GM12878 (cell line): ENCODE data around the gene NELFE. TPM values are rescaled to one million over a fixed set of nuclear protein-coding genes. Genes with fewer than 3 reads are reported as not detected.

Source experiments
- ATAC-seq: fragments of 200-7000 bp; cut with Tn5 transposase; 3 replicates; pipeline ENCODE4 v1.9.1; 2020; ENCODE audit warnings: mild to moderate bottlenecking, moderate library complexity
- BruUV-seq: library from RNA; stranded (reverse); fragments of 400-500 nt; replicated peaks from 2 replicates; lab custom pipeline; 2021; lab: Mats Ljungman, UMichigan
- CTCF ChIA-PET: fragments of 300-600 bp; sonication (Branson Sonifier 250); formaldehyde crosslinking; extraction: SDS; loops from one replicate; lab custom pipeline; 2021; ENCODE audit warnings: inconsistent platforms; lab: Yijun Ruan, JAX
- POLR2A ChIA-PET: fragments of 350-600 bp; formaldehyde crosslinking; extraction: SDS; loops from one replicate; lab custom pipeline; 2021; ENCODE audit warnings: inconsistent platforms; lab: Charles Lee
- RAD21 ChIA-PET: fragments of 300-600 bp; sonication (Branson Sonifier 250); formaldehyde crosslinking; loops from one replicate; lab custom pipeline; 2023; ENCODE audit warnings: antibody characterized with exemption; ENCODE audit not compliant: unreplicated experiment; lab: Charles Lee
- SMC1A ChIA-PET: fragments of 300-600 bp; sonication (Branson Sonifier 250); formaldehyde crosslinking; loops from one replicate; lab custom pipeline; 2023; ENCODE audit not compliant: unreplicated experiment, uncharacterized antibody; lab: Charles Lee
- DNase-seq: peaks from one replicate; pipeline ENCODE4 v3.0.0-alpha.2; 2011; ENCODE audit warnings: low read depth, low spot score
- FAIRE-seq: peaks from 3 replicates; lab custom pipeline; 2011; peaks lifted over from hg19 to GRCh38; lab: Jason Lieb, UNC
- H2AFZ ChIP-seq: 2 replicates; pipeline ENCODE4 v1.6.0; 2011; ENCODE audit warnings: low read depth, low read length, control low read depth; ENCODE audit not compliant: control insufficient read depth
- H3K27ac ChIP-seq: 2 replicates; pipeline ENCODE4 v1.5.1; 2011; ENCODE audit warnings: control low read depth; ENCODE audit not compliant: control insufficient read depth, insufficient read depth
- H3K27me3 ChIP-seq, 2 experiments: replicated peaks in 1 of 2; 2 replicates each; pipeline versions ENCODE4 v1.6.0 to v1.6.1; 2011; ENCODE audit warnings: low read length in 1 of 2; ENCODE audit not compliant: control insufficient read depth in 2 of 2, insufficient read depth in 2 of 2
- H3K36me3 ChIP-seq, 2 experiments: 2 replicates each; pipeline ENCODE4 v1.5.1; 2011; ENCODE audit warnings: low read length in 1 of 2; ENCODE audit not compliant: control insufficient read depth in 2 of 2, insufficient read depth in 2 of 2
- H3K4me1 ChIP-seq: 2 replicates; pipeline ENCODE4 v1.6.1; 2011; ENCODE audit warnings: mild to moderate bottlenecking, low read length, moderate library complexity, mixed read lengths; ENCODE audit not compliant: control insufficient read depth, insufficient read depth
- H3K4me2 ChIP-seq: 2 replicates; pipeline ENCODE4 v1.6.0; 2011; ENCODE audit warnings: control low read depth; ENCODE audit not compliant: control insufficient read depth, insufficient read depth
- H3K4me3 ChIP-seq: fragments of 200-600 bp; sonication (generic); 2 replicates; pipeline ENCODE4 v1.5.1; 2016
- H3K79me2 ChIP-seq: 2 replicates; pipeline ENCODE4 v1.6.0; 2011; ENCODE audit warnings: low read length; ENCODE audit not compliant: control insufficient read depth, insufficient read depth
- H3K9ac ChIP-seq: 2 replicates; pipeline ENCODE4 v1.8.0; 2011; ENCODE audit warnings: low read length, control low read depth, mixed read lengths; ENCODE audit not compliant: control insufficient read depth, insufficient read depth
- H3K9me3 ChIP-seq: replicated peaks from 3 replicates; pipeline ENCODE4 v1.5.1; 2011; ENCODE audit warnings: mild to moderate bottlenecking, low read length; ENCODE audit not compliant: control insufficient read depth, insufficient read depth
- H4K20me1 ChIP-seq: 2 replicates; pipeline ENCODE4 v1.6.0; 2011; ENCODE audit not compliant: control insufficient read depth, insufficient read depth
- ASH2L ChIP-seq: fragments of 300-600, 200-600 bp; sonication (generic); IDR thresholded peaks from 2 replicates; pipeline ENCODE4 v1.6.1; 2017; ENCODE audit warnings: low read depth, mild to moderate bottlenecking, borderline replicate concordance
- BMI1 ChIP-seq: fragments of 450-650 bp; IDR thresholded peaks from 2 replicates; pipeline ENCODE4 v1.6.1; 2016; ENCODE audit warnings: mild to moderate bottlenecking, moderate library complexity, borderline replicate concordance
- CBX3 ChIP-seq: fragments of 200-600 bp; sonication (generic); IDR thresholded peaks from 2 replicates; pipeline ENCODE4 v1.6.1; 2016; ENCODE audit warnings: low read depth, borderline replicate concordance
- JUNB ChIP-seq: IDR thresholded peaks from 2 replicates; pipeline ENCODE4 v1.6.1; 2016; ENCODE audit warnings: antibody characterized with exemption, mild to moderate bottlenecking
- MTA2 ChIP-seq: fragments of 450-650 bp; IDR thresholded peaks from 2 replicates; pipeline ENCODE4 v1.6.1; 2016; ENCODE audit warnings: low read depth, mild to moderate bottlenecking, moderate library complexity
- PAX8 ChIP-seq: fragments of 450-650 bp; IDR thresholded peaks from 2 replicates; pipeline ENCODE4 v1.6.1; 2017; ENCODE audit warnings: mild to moderate bottlenecking, moderate library complexity
- POLR2AphosphoS2 ChIP-seq: IDR thresholded peaks from 2 replicates; pipeline ENCODE4 v1.6.1; 2011; ENCODE audit warnings: low read depth, mild to moderate bottlenecking, low read length, improper control_type of control experiment, moderate library complexity
- SIN3A ChIP-seq: IDR thresholded peaks from 2 replicates; pipeline ENCODE4 v1.6.1; 2012; ENCODE audit warnings: low read depth, low read length, improper control_type of control experiment
- STAT3 ChIP-seq: IDR thresholded peaks from 2 replicates; pipeline ENCODE4 v1.6.1; 2011; ENCODE audit warnings: low read depth, low read length, improper control_type of control experiment
- TBL1XR1 ChIP-seq: IDR thresholded peaks from 2 replicates; pipeline ENCODE4 v1.6.1; 2012; ENCODE audit warnings: low read depth, low read length, improper control_type of control experiment
- YBX1 ChIP-seq: fragments of 450-650 bp; IDR thresholded peaks from 2 replicates; pipeline ENCODE4 v1.6.1; 2016; ENCODE audit warnings: antibody characterized with exemption
- ZNF207 ChIP-seq: fragments of 450-650 bp; IDR thresholded peaks from 2 replicates; pipeline ENCODE4 v1.6.1; 2014; ENCODE audit warnings: antibody characterized with exemption, mild to moderate bottlenecking, borderline replicate concordance
- ZNF24 ChIP-seq: fragments of 450-650 bp; IDR thresholded peaks from 2 replicates; pipeline ENCODE4 v1.6.1; 2017; ENCODE audit warnings: antibody characterized with exemption, mild to moderate bottlenecking
- WGBS: methylation state at CpG from one replicate; pipeline ENCODE4 v1.1.6; 2016; ENCODE audit warnings: low lambda C conversion rate; ENCODE audit not compliant: insufficient replicate concordance, insufficient coverage; ENCODE audit errors: missing lambda C conversion rate; 5-methylcytosine and 5-hydroxymethylcytosine counted together
- in situ Hi-C: fragments of 300-500 bp; cut with MboI; formaldehyde crosslinking; loops from 9 replicates; pipeline ENCODE4 v1.14.3; 2018; ENCODE audit warnings: mixed read lengths
- intact Hi-C: fragments of 100-400 bp; cut with micrococcal nuclease; formaldehyde crosslinking; loops from one replicate; pipeline ENCODE4 v1.14.2; 2022; ENCODE audit not compliant: unreplicated experiment
- polyA plus RNA-seq, 11 experiments: library from polyadenylated mRNA; depleted of rRNA in 4 of 11; unstranded in 6 of 11; stranded (reverse) in 5 of 11; fragments of >200 nt; fragmentation: Nextera tagmentation in 4 of 11; fragmentation: Illumina TruSeq in 1 of 11; extraction: Ambion mirVana in 4 of 11; extraction: Trizol in 1 of 11; gene quantifications; 1 replicate in 1 of 11; 2 replicates in 10 of 11; pipeline versions ENCODE4 v1.2.1 to v1.2.3, GENCODE V29; 2011 to 2016; ENCODE audit warnings: inconsistent platforms in 2 of 11, missing spikeins in 2 of 11, low read depth in 1 of 11
- total RNA-seq, 4 experiments: library from RNA; depleted of rRNA in 3 of 4; stranded (reverse); fragments of >200 nt in 3 of 4; fragmentation: Illumina TruSeq in 1 of 4; extraction: Trizol in 1 of 4; gene quantifications; 2 replicates each; pipeline versions ENCODE4 v1.2.1 to v1.2.3, GENCODE V29; 2013 to 2021
- TF ChIP-seq, protein P1 (sequence below): IDR thresholded peaks from 2 replicates; pipeline ENCODE4 v1.6.1; 2011; ENCODE audit warnings: borderline replicate concordance, low read depth, mild to moderate bottlenecking, moderate library complexity, mixed read lengths, low read length; ENCODE audit not compliant: insufficient read depth; ENCODE audit errors: extremely low read length
- TF ChIP-seq, protein P2 (sequence below): IDR thresholded peaks from 2 replicates; pipeline ENCODE4 v1.6.1; 2012; ENCODE audit warnings: low read depth, low read length, improper control_type of control experiment
- TF ChIP-seq, protein P3 (sequence below): fragments of 450-650 bp; IDR thresholded peaks from 2 replicates; pipeline ENCODE4 v1.6.1; 2017; ENCODE audit warnings: antibody characterized with exemption, mild to moderate bottlenecking, moderate library complexity
- TF ChIP-seq, protein P4 (sequence below): fragments of 450-650 bp; IDR thresholded peaks from 2 replicates; pipeline ENCODE4 v1.6.1; 2016; ENCODE audit warnings: mild to moderate bottlenecking, moderate library complexity, borderline replicate concordance

NELFE gene
- total and polyA plus RNA-seq, 10 of the 15 experiments (the other 5 are each of a cell fraction or from before 2014, with no cell fraction given): 8.5 to 105 (median 59.7) TPM

DNA sequence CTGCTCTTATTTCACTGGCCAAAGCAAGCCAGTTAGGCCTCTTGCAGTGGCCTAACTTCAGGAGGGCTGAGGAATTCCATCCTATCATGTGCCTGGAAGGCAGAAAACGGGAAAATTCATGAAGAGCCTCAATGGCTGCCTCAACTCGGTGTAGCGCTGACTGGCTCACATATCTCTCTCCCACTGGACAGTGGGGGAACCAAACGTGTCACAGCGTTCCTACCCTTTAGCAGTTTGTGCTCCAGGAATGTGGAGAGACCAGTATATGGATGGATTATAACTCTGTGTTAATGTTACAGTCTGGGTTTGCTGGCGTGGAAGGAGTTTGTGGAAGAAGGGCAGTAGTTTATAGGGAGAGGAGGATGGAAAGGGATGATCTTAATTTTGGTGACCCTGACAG is 43.0 kb downstream of the NELFE start:
- no peak overlapping the region for H3K4me2 ChIP-seq
- no TSS peak for BruUV-seq
- 45% methylated on average over 6 of the region's 6 CpGs for WGBS

More for the DNA sequence above, 43.0 kb downstream of the NELFE start:
- Histone ChIP-seq H2AFZ (no peak overlapping the region), H3K9me3 (no peaks in the 10 kb centered on the region), H3K4me3 (no peak overlapping the region), H3K4me1 (peaks cover 9% of the 10 kb centered on the region), H3K27me3 (no peaks in the 10 kb centered on the region), H3K9ac (no peak overlapping the region), H3K36me3 (no peaks in the 10 kb centered on the region), H4K20me1 (no peaks in the 10 kb centered on the region)
- in situ Hi-C loops: no loop called here
- CTCF ChIA-PET: no interaction called here
- RAD21 ChIA-PET: no interaction called here
- FAIRE-seq: no peak
- intact Hi-C loops: no loop called here
- TF ChIP-seq, protein P1, sequence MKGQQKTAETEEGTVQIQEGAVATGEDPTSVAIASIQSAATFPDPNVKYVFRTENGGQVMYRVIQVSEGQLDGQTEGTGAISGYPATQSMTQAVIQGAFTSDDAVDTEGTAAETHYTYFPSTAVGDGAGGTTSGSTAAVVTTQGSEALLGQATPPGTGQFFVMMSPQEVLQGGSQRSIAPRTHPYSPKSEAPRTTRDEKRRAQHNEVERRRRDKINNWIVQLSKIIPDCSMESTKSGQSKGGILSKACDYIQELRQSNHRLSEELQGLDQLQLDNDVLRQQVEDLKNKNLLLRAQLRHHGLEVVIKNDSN: no peak
- TF ChIP-seq ZNF24 (no peak), PAX8 (no peak), POLR2AphosphoS2 (no peak), ZNF207 (no peak), STAT3 (no peak), CBX3 (no peak), YBX1 (no peak), ASH2L (no peak), BMI1 (no peak), TBL1XR1 (no peak), MTA2 (no peak), JUNB (no peak), SIN3A (no peak)
- TF ChIP-seq, protein P2, sequence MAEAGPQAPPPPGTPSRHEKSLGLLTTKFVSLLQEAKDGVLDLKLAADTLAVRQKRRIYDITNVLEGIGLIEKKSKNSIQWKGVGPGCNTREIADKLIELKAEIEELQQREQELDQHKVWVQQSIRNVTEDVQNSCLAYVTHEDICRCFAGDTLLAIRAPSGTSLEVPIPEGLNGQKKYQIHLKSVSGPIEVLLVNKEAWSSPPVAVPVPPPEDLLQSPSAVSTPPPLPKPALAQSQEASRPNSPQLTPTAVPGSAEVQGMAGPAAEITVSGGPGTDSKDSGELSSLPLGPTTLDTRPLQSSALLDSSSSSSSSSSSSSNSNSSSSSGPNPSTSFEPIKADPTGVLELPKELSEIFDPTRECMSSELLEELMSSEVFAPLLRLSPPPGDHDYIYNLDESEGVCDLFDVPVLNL: no peak
- TF ChIP-seq, protein P3, sequence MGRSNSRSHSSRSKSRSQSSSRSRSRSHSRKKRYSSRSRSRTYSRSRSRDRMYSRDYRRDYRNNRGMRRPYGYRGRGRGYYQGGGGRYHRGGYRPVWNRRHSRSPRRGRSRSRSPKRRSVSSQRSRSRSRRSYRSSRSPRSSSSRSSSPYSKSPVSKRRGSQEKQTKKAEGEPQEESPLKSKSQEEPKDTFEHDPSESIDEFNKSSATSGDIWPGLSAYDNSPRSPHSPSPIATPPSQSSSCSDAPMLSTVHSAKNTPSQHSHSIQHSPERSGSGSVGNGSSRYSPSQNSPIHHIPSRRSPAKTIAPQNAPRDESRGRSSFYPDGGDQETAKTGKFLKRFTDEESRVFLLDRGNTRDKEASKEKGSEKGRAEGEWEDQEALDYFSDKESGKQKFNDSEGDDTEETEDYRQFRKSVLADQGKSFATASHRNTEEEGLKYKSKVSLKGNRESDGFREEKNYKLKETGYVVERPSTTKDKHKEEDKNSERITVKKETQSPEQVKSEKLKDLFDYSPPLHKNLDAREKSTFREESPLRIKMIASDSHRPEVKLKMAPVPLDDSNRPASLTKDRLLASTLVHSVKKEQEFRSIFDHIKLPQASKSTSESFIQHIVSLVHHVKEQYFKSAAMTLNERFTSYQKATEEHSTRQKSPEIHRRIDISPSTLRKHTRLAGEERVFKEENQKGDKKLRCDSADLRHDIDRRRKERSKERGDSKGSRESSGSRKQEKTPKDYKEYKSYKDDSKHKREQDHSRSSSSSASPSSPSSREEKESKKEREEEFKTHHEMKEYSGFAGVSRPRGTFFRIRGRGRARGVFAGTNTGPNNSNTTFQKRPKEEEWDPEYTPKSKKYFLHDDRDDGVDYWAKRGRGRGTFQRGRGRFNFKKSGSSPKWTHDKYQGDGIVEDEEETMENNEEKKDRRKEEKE: no peak
- TF ChIP-seq, protein P4, sequence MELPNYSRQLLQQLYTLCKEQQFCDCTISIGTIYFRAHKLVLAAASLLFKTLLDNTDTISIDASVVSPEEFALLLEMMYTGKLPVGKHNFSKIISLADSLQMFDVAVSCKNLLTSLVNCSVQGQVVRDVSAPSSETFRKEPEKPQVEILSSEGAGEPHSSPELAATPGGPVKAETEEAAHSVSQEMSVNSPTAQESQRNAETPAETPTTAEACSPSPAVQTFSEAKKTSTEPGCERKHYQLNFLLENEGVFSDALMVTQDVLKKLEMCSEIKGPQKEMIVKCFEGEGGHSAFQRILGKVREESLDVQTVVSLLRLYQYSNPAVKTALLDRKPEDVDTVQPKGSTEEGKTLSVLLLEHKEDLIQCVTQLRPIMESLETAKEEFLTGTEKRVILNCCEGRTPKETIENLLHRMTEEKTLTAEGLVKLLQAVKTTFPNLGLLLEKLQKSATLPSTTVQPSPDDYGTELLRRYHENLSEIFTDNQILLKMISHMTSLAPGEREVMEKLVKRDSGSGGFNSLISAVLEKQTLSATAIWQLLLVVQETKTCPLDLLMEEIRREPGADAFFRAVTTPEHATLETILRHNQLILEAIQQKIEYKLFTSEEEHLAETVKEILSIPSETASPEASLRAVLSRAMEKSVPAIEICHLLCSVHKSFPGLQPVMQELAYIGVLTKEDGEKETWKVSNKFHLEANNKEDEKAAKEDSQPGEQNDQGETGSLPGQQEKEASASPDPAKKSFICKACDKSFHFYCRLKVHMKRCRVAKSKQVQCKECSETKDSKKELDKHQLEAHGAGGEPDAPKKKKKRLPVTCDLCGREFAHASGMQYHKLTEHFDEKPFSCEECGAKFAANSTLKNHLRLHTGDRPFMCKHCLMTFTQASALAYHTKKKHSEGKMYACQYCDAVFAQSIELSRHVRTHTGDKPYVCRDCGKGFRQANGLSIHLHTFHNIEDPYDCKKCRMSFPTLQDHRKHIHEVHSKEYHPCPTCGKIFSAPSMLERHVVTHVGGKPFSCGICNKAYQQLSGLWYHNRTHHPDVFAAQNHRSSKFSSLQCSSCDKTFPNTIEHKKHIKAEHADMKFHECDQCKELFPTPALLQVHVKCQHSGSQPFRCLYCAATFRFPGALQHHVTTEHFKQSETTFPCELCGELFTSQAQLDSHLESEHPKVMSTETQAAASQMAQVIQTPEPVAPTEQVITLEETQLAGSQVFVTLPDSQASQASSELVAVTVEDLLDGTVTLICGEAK: no peak
- TF ChIP-seq, all 136 proteins: peak for 0
- ChIA-PET SMC1A (no interaction called here), POLR2A (interaction anchor here (0.7 kb wide), 1 partner anchor 201 kb away, joined by 6 read pairs; no protein-coding TSS in a partner anchor)
- DNase-seq (no peak), ATAC-seq (no peak)
- no peak overlapping the region for H3K27ac ChIP-seq
- no peaks in the 10 kb centered on the region for H3K79me2 ChIP-seq
